Measurements from ENCODE around the gene NCAM1.

- TF ChIP-seq FOXK2 (IDR thresholded peaks at IDR 0.05) (no peak), BHLHE40 (IDR thresholded peaks at IDR 0.05; ENCODE audit: borderline replicate concordance) (no peak), NFRKB (IDR thresholded peaks at IDR 0.05) (no peak), FOXM1 (IDR thresholded peaks at IDR 0.05; ENCODE audit: borderline replicate concordance) (no peak), SP1 (IDR thresholded peaks at IDR 0.05) (no peak), ZNF384 (IDR thresholded peaks at IDR 0.05) (no peak), HDGF (IDR thresholded peaks at IDR 0.05; ENCODE audit: borderline replicate concordance) (no peak), LEF1 (IDR thresholded peaks at IDR 0.05; ENCODE audit: borderline replicate concordance) (no peak)
Observed at GRCh38 chr11:113304916-113305315, 343.7 kb downstream of the NCAM1 start.
